Measurements from ENCODE around the gene CRYZ. TPM values are rescaled to one million over a fixed set of nuclear protein-coding genes. Genes with fewer than 3 reads are reported as not detected.
A peak's percentile ranks its signal among the peaks of the same experiment; 100 is the strongest.

Gene CRYZ
- polyA plus RNA-seq (2012; ENCODE audit: low read depth, missing spikeins): 85.5 TPM

GRCh38 chr1:74732960-74733603 is at the start of gene CRYZ, which contains the start of gene TYW3:
Gene CRYZ, minus strand, starts transcription at chr1:74733050. Its CDS starts 8,229 bp downstream, at chr1:74724821.
Gene TYW3, plus strand, starts transcription at chr1:74733152. Its CDS starts 93 bp downstream, at chr1:74733245.
- FAIRE-seq (peak; percentile 85), DNase-seq (ENCODE audit: insufficient read length, low spot score) (peak; percentile 47)
- TF ChIP-seq POLR2AphosphoS5 (IDR thresholded peaks at IDR 0.05; ENCODE audit: low read depth, low read length) (peak; percentile 78), PAX5 (IDR thresholded peaks at IDR 0.05; ENCODE audit: insufficient read depth, low read length, severe bottlenecking) (no peak), TAF1 (IDR thresholded peaks at IDR 0.05; ENCODE audit: low read depth, low read length) (peak; percentile 94), POU2F2 (IDR thresholded peaks at IDR 0.05; ENCODE audit: low read depth, low read length) (peak; percentile 86; the same call in 1 of the 2 replicates), POLR2A (IDR thresholded peaks at IDR 0.05; ENCODE audit: low read depth, low read length) (peak; percentile 87), SPI1 (IDR thresholded peaks at IDR 0.05; ENCODE audit: low read depth, low read length) (no peak)

- no peak for DNase-seq (ENCODE audit: insufficient read length, low spot score)
- FAIRE-seq: no peak
- TF ChIP-seq POU2F2 (IDR thresholded peaks at IDR 0.05; ENCODE audit: low read depth, low read length): no peak
- TF ChIP-seq POLR2A (IDR thresholded peaks at IDR 0.05; ENCODE audit: low read depth, low read length): no peak
- no peak for TF ChIP-seq POLR2AphosphoS5 (IDR thresholded peaks at IDR 0.05; ENCODE audit: low read depth, low read length)
- no peak for TF ChIP-seq PAX5 (IDR thresholded peaks at IDR 0.05; ENCODE audit: insufficient read depth, low read length, severe bottlenecking)
- no peak for TF ChIP-seq SPI1 (IDR thresholded peaks at IDR 0.05; ENCODE audit: low read depth, low read length)
- TF ChIP-seq TAF1 (IDR thresholded peaks at IDR 0.05; ENCODE audit: low read depth, low read length): no peak
Measured at GRCh38 chr1:74780594-74780993, 47.7 kb upstream of the CRYZ start.

GRCh38 chr1:74779750-74780149 is 46.9 kb upstream of the CRYZ start:
- DNase-seq (ENCODE audit: insufficient read length, low spot score) (no peak), FAIRE-seq (no peak)
- TF ChIP-seq SPI1 (IDR thresholded peaks at IDR 0.05; ENCODE audit: low read depth, low read length) (no peak), POLR2AphosphoS5 (IDR thresholded peaks at IDR 0.05; ENCODE audit: low read depth, low read length) (no peak), PAX5 (IDR thresholded peaks at IDR 0.05; ENCODE audit: insufficient read depth, low read length, severe bottlenecking) (no peak), POLR2A (IDR thresholded peaks at IDR 0.05; ENCODE audit: low read depth, low read length) (no peak), TAF1 (IDR thresholded peaks at IDR 0.05; ENCODE audit: low read depth, low read length) (no peak), POU2F2 (IDR thresholded peaks at IDR 0.05; ENCODE audit: low read depth, low read length) (no peak)

- TF ChIP-seq TAF1 (IDR thresholded peaks at IDR 0.05; ENCODE audit: low read depth, low read length) (no peak), POLR2AphosphoS5 (IDR thresholded peaks at IDR 0.05; ENCODE audit: low read depth, low read length) (no peak), POLR2A (IDR thresholded peaks at IDR 0.05; ENCODE audit: low read depth, low read length) (no peak), POU2F2 (IDR thresholded peaks at IDR 0.05; ENCODE audit: low read depth, low read length) (no peak), SPI1 (IDR thresholded peaks at IDR 0.05; ENCODE audit: low read depth, low read length) (no peak), PAX5 (IDR thresholded peaks at IDR 0.05; ENCODE audit: insufficient read depth, low read length, severe bottlenecking) (no peak)
- DNase-seq (ENCODE audit: insufficient read length, low spot score) (no peak), FAIRE-seq (no peak)
Measured at GRCh38 chr1:74777525-74777924, 44.7 kb upstream of the CRYZ start.

DNA sequence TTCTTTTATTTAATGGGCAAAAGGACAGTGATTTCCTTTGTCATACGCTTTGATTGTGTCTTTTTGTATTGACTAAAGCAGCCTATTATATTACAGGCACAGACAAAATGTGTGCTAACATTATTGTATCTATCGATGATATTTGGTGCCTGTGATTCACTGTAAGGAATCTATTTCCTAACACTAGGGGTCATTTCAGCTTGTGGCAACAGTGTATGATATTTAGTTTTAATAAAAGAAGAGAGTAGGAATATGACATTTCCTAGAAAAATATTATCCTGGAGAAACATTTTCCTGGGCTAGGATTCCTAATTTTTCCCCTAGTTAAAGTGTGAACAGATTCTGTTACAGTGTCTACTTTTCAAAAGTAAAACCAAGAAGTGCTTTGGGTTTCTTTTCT is 42.9 kb upstream of the CRYZ start:
- no peak for TF ChIP-seq TAF1 (IDR thresholded peaks at IDR 0.05; ENCODE audit: low read depth, low read length)
- no peak for TF ChIP-seq POU2F2 (IDR thresholded peaks at IDR 0.05; ENCODE audit: low read depth, low read length)
- no peak for TF ChIP-seq POLR2AphosphoS5 (IDR thresholded peaks at IDR 0.05; ENCODE audit: low read depth, low read length)
- TF ChIP-seq PAX5 (IDR thresholded peaks at IDR 0.05; ENCODE audit: insufficient read depth, low read length, severe bottlenecking): no peak
- TF ChIP-seq POLR2A (IDR thresholded peaks at IDR 0.05; ENCODE audit: low read depth, low read length): no peak
- no peak for TF ChIP-seq SPI1 (IDR thresholded peaks at IDR 0.05; ENCODE audit: low read depth, low read length)
- DNase-seq (ENCODE audit: insufficient read length, low spot score) (no peak), FAIRE-seq (no peak)

GRCh38 chr1:74773582-74773981 is 40.7 kb upstream of the CRYZ start:
- TF ChIP-seq POLR2A (IDR thresholded peaks at IDR 0.05; ENCODE audit: low read depth, low read length) (no peak), POLR2AphosphoS5 (IDR thresholded peaks at IDR 0.05; ENCODE audit: low read depth, low read length) (no peak), TAF1 (IDR thresholded peaks at IDR 0.05; ENCODE audit: low read depth, low read length) (no peak), SPI1 (IDR thresholded peaks at IDR 0.05; ENCODE audit: low read depth, low read length) (no peak), POU2F2 (IDR thresholded peaks at IDR 0.05; ENCODE audit: low read depth, low read length) (no peak), PAX5 (IDR thresholded peaks at IDR 0.05; ENCODE audit: insufficient read depth, low read length, severe bottlenecking) (no peak)
- no peak for DNase-seq (ENCODE audit: insufficient read length, low spot score)
- no peak for FAIRE-seq

- TF ChIP-seq POU2F2 (IDR thresholded peaks at IDR 0.05; ENCODE audit: low read depth, low read length): no peak
- TF ChIP-seq POLR2AphosphoS5 (IDR thresholded peaks at IDR 0.05; ENCODE audit: low read depth, low read length): no peak
- no peak for TF ChIP-seq PAX5 (IDR thresholded peaks at IDR 0.05; ENCODE audit: insufficient read depth, low read length, severe bottlenecking)
- TF ChIP-seq TAF1 (IDR thresholded peaks at IDR 0.05; ENCODE audit: low read depth, low read length): no peak
- no peak for TF ChIP-seq SPI1 (IDR thresholded peaks at IDR 0.05; ENCODE audit: low read depth, low read length)
- TF ChIP-seq POLR2A (IDR thresholded peaks at IDR 0.05; ENCODE audit: low read depth, low read length): no peak
- DNase-seq (ENCODE audit: insufficient read length, low spot score) (no peak), FAIRE-seq (no peak)
Measured at GRCh38 chr1:74772945-74773344, 40.1 kb upstream of the CRYZ start.

GRCh38 chr1:74771913-74772515 is 39.2 kb upstream of the CRYZ start:
- no peak for DNase-seq (ENCODE audit: insufficient read length, low spot score)
- TF ChIP-seq TAF1 (IDR thresholded peaks at IDR 0.05; ENCODE audit: low read depth, low read length): no peak
- TF ChIP-seq POU2F2 (IDR thresholded peaks at IDR 0.05; ENCODE audit: low read depth, low read length): no peak
- no peak for TF ChIP-seq PAX5 (IDR thresholded peaks at IDR 0.05; ENCODE audit: insufficient read depth, low read length, severe bottlenecking)
- no peak for TF ChIP-seq POLR2AphosphoS5 (IDR thresholded peaks at IDR 0.05; ENCODE audit: low read depth, low read length)
- no peak for TF ChIP-seq SPI1 (IDR thresholded peaks at IDR 0.05; ENCODE audit: low read depth, low read length)
- TF ChIP-seq POLR2A (IDR thresholded peaks at IDR 0.05; ENCODE audit: low read depth, low read length): no peak
- FAIRE-seq: peak; percentile 87

- DNase-seq (ENCODE audit: insufficient read length, low spot score) (no peak), FAIRE-seq (no peak)
Measured at GRCh38 chr1:74767490-74767889, 34.6 kb upstream of the CRYZ start.

More at GRCh38 chr1:74767490-74767889, 34.6 kb upstream of the CRYZ start:
- TF ChIP-seq SPI1 (IDR thresholded peaks at IDR 0.05; ENCODE audit: low read depth, low read length): no peak

Measured in GM12891 (cell line).